CD4-positive, alpha-beta T cell treated with Interleukin-1 beta for 1 hour (primary cell): ENCODE measurements around the gene GRK1.
A peak's percentile ranks its signal among the peaks of the same experiment; 100 is the strongest.

Source experiments
- DNase-seq, 2 donors: peaks; one replicate each; pipeline ENCODE4 v3.0.0-alpha.2; 2020 to 2022

Gene GRK1

GRCh38 chr13:113666329-113666670 lies 719 bp upstream of the GRK1 start:
- no peak for DNase-seq

- DNase-seq = no peak
These were observed 912 bp downstream of the GRK1 start for GRCh38 chr13:113667771-113668490.

- no peak for DNase-seq
These were observed 1.5 kb downstream of the GRK1 start for GRCh38 chr13:113668491-113668971.

- no peak for DNase-seq
These were observed 2.3 kb downstream of the GRK1 start for GRCh38 chr13:113669231-113669754.

GRCh38 chr13:113669755-113670341 lies 2.8 kb downstream of the GRK1 start:
- DNase-seq = no peak

GRCh38 chr13:113670541-113670940 lies 3.5 kb downstream of the GRK1 start:
- DNase-seq = no peak

GRCh38 chr13:113671066-113672001 lies 4.3 kb downstream of the GRK1 start:
- no peak for DNase-seq

GRCh38 chr13:113672002-113672651 lies 5.1 kb downstream of the GRK1 start:
- no peak for DNase-seq

- no peak for DNase-seq
These were observed 55.9 kb downstream of the GRK1 start for GRCh38 chr13:113722921-113723320.

GRCh38 chr13:113723410-113724015 lies 56.5 kb downstream of the GRK1 start:
- DNase-seq = no peak

GRCh38 chr13:113724016-113724758 lies 57.2 kb downstream of the GRK1 start:
- no peak for DNase-seq

GRCh38 chr13:113724780-113725315 lies 57.8 kb downstream of the GRK1 start:
- peak; percentile 86 to 89 for DNase-seq

- peak; percentile 57 to 75 for DNase-seq
These were observed 58.5 kb downstream of the GRK1 start for GRCh38 chr13:113725329-113726105.

- peak in 1 of 2 donors; percentile 39 for DNase-seq
These were observed 59.2 kb downstream of the GRK1 start for GRCh38 chr13:113726106-113726821.

- DNase-seq = no peak
These were observed 60.0 kb downstream of the GRK1 start for GRCh38 chr13:113726961-113727411.

- no peak for DNase-seq
These were observed 61.6 kb downstream of the GRK1 start for GRCh38 chr13:113728571-113729054.

- DNase-seq = no peak
These were observed 62.4 kb downstream of the GRK1 start for GRCh38 chr13:113729187-113730019.

- no peak for DNase-seq
These were observed 63.3 kb downstream of the GRK1 start for GRCh38 chr13:113730258-113730691.
